ENCODE measurements around the gene URB1. TPM values are rescaled to one million over a fixed set of nuclear protein-coding genes. Genes with fewer than 3 reads are reported as not detected.

Gene URB1
- total RNA-seq, 6 donors from 2014 or later, result 9.3 to 23.0 (median 14.1) TPM

GRCh38 chr21:32322103-32322502 lies 70.7 kb downstream of the URB1 start:
- H3K36me3 ChIP-seq, result peaks cover 20 to 90% (median 76%) of the 10 kb centered on the region in 4 donors
- 97 to 98% methylated on average over 12 of the region's 12 CpGs for whole genome bisulfite sequencing, 2 donors
- no peak overlapping the region for H3K4me3 ChIP-seq
- H3K9me3 ChIP-seq, result no peaks in the 10 kb centered on the region
- H3K27me3 ChIP-seq, result no peaks in the 10 kb centered on the region
- no peak for ATAC-seq (ENCODE audit: low FRiP score in 2 of 2)
- TF ChIP-seq POLR2A (IDR thresholded peaks at IDR 0.05), result no peak
- TF ChIP-seq CTCF (IDR thresholded peaks at IDR 0.05), result no peak
- no peak for TF ChIP-seq EP300 (IDR thresholded peaks at IDR 0.05)
- no peak for TF ChIP-seq POLR2AphosphoS5 (IDR thresholded peaks at IDR 0.05)
- H3K27ac ChIP-seq, result no peak overlapping the region
- no peaks in the 10 kb centered on the region for H3K4me1 ChIP-seq
- DNase-seq, result no peak

- H3K27me3 ChIP-seq, result no peaks in the 10 kb centered on the region
- DNase-seq (no peak), ATAC-seq (ENCODE audit: low FRiP score in 2 of 2) (no peak)
- whole genome bisulfite sequencing, 2 donors, result 95 to 96% methylated on average over 8 to 13 of the region's 13 CpGs
- H3K9me3 ChIP-seq, result no peaks in the 10 kb centered on the region
- H3K4me3 ChIP-seq, result no peak overlapping the region
- H3K27ac ChIP-seq, result no peak overlapping the region
- TF ChIP-seq POLR2AphosphoS5 (IDR thresholded peaks at IDR 0.05), result no peak
- no peak for TF ChIP-seq POLR2A (IDR thresholded peaks at IDR 0.05)
- no peak for TF ChIP-seq EP300 (IDR thresholded peaks at IDR 0.05)
- TF ChIP-seq CTCF (IDR thresholded peaks at IDR 0.05), result no peak
- peaks cover 23 to 94% (median 81%) of the 10 kb centered on the region in 4 donors for H3K36me3 ChIP-seq
- H3K4me1 ChIP-seq, result no peaks in the 10 kb centered on the region
Observed at GRCh38 chr21:32321480-32321879, 71.3 kb downstream of the URB1 start.

GRCh38 chr21:32320726-32321125 lies 72.1 kb downstream of the URB1 start:
- WGBS, 2 donors, result 93 to 96% methylated on average over 13 of the region's 13 CpGs
- no peaks in the 10 kb centered on the region for H3K9me3 ChIP-seq
- peaks cover 26 to 98% (median 88%) of the 10 kb centered on the region in 4 donors for H3K36me3 ChIP-seq

GRCh38 chr21:32320059-32320458 lies 72.8 kb downstream of the URB1 start:
- ATAC-seq (ENCODE audit: low FRiP score in 2 of 2) (no peak), DNase-seq (no peak)
- Histone ChIP-seq H3K4me3 (no peak overlapping the region), H3K9me3 (no peaks in the 10 kb centered on the region), H3K27me3 (no peaks in the 10 kb centered on the region), H3K36me3 (peaks cover 26 to 98% (median 85%) of the 10 kb centered on the region in 4 donors), H3K27ac (no peak overlapping the region), H3K4me1 (no peaks in the 10 kb centered on the region)
- no peak for TF ChIP-seq POLR2A (IDR thresholded peaks at IDR 0.05)
- TF ChIP-seq CTCF (IDR thresholded peaks at IDR 0.05), result no peak
- no peak for TF ChIP-seq POLR2AphosphoS5 (IDR thresholded peaks at IDR 0.05)
- no peak for TF ChIP-seq EP300 (IDR thresholded peaks at IDR 0.05)
- WGBS, 2 donors, result 84 to 90% methylated on average over 3 to 6 of the region's 6 CpGs

More at GRCh38 chr21:32320726-32321125, 72.1 kb downstream of the URB1 start:
- DNase-seq (peak in 1 of 2 donors; percentile 72), ATAC-seq (ENCODE audit: low FRiP score in 2 of 2) (no peak)
- Histone ChIP-seq H3K27me3 (no peaks in the 10 kb centered on the region), H3K27ac (no peak overlapping the region), H3K4me1 (no peaks in the 10 kb centered on the region), H3K4me3 (no peak overlapping the region)
- TF ChIP-seq EP300 (IDR thresholded peaks at IDR 0.05) (no peak), POLR2AphosphoS5 (IDR thresholded peaks at IDR 0.05) (no peak), POLR2A (IDR thresholded peaks at IDR 0.05) (no peak), CTCF (IDR thresholded peaks at IDR 0.05) (no peak)

- no peaks in the 10 kb centered on the region for H3K9me3 ChIP-seq
- H3K4me3 ChIP-seq, result no peak overlapping the region
- DNase-seq (peak in 1 of 2 donors; percentile 51), ATAC-seq (ENCODE audit: low FRiP score in 2 of 2) (no peak)
- no peak overlapping the region for H3K27ac ChIP-seq
- peaks cover 32 to 98% (median 83%) of the 10 kb centered on the region in 4 donors for H3K36me3 ChIP-seq
- no peak for TF ChIP-seq CTCF (IDR thresholded peaks at IDR 0.05)
- TF ChIP-seq POLR2AphosphoS5 (IDR thresholded peaks at IDR 0.05), result no peak
- TF ChIP-seq EP300 (IDR thresholded peaks at IDR 0.05), result no peak
- TF ChIP-seq POLR2A (IDR thresholded peaks at IDR 0.05), result no peak
- no peaks in the 10 kb centered on the region for H3K27me3 ChIP-seq
- 94 to 96% methylated on average over 6 to 7 of the region's 7 CpGs for WGBS, 2 donors
- no peaks in the 10 kb centered on the region for H3K4me1 ChIP-seq
Observed at GRCh38 chr21:32319012-32319411, 73.8 kb downstream of the URB1 start.
